HG03280 (cell line): ENCODE results near the gene FAM118B.
"Not testable (repeated sequence)": the region's sequence is repeated elsewhere in the genome, so short reads cannot be mapped to it uniquely, and the experiment has no call there.

Experiments
- ATAC-seq: cut with Tn5 transposase; IDR thresholded peaks from one replicate; pipeline ENCODE4 v1.9.1; 2021; ENCODE audit warnings: mild to moderate bottlenecking, moderate library complexity; ENCODE audit not compliant: unreplicated experiment

FAM118B gene

DNA sequence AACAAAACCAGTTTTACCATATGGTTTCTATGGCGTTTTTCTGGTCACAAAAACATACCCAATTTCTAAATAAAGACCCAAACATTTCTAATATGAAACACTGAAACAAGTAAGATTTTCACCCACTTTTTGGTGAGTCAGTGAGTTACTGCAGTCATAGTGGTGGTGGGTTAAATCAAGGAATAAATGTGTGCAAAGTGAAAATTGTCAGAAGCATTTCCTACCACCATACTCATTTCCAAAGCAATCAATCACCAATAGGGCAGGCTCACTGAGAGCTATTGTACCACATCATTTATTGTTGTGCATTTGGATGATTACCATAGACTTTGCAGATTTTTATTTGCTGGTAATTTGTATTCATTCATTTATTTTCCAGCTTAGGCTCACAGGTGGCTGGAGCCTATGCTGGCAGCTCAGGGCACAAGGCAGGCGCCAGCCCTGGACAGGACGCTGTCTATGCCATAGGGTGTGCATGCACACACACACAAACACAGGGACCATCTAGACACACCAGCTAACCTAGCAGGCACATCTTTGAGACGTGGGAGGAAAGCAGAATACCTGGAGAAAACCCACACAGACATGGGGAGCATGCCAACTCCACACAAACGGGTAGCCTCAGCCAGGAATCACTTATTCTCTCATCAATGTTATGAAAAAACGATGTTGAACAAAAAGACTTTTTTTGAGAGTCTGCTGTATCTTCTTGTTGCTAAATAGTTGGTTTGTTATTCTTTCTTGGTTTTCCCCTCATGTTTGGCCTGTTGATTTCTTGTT is 5.1 kb downstream of the FAM118B start:
- ATAC-seq, result no peak

DNA sequence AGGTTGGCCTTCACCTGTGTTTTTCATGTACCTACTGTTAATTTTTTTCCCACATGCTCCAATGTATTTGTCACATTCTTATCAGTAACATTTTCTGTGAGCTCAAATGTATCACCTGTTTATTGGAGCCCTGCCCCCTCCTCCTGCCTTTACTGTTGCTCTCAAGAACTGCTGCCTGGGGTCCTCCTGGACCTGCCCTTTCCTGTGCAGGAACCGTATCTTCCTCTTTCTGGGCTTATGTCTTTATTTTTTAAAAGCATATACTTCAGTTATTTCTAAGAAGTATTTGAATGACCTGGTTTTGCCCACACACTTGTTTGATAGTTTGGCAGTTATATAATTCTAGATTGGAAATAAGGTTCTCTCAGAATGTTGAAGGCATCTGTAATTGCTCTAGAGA is 5.9 kb downstream of the FAM118B start:
- no peak for ATAC-seq

DNA sequence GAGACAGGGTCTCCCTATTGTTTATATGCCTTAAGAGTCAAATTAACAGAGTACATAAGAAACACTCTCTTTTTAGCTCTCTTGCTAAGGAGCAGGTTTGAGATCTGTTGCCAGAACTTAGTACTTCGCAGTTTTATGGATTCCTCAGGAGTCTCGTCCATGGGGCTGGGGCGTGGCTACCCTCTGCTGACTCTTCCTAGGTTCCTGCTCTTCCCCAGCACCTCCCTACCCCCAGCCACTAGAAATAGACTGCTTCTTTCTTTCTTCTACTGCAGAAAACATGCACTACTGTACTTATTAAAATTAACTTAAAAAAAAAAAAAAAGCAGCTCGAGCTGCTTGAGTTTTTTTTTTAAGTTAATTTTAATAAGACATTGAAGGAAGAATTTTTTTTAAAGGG is 8.0 kb downstream of the FAM118B start:
- ATAC-seq, result no peak

DNA sequence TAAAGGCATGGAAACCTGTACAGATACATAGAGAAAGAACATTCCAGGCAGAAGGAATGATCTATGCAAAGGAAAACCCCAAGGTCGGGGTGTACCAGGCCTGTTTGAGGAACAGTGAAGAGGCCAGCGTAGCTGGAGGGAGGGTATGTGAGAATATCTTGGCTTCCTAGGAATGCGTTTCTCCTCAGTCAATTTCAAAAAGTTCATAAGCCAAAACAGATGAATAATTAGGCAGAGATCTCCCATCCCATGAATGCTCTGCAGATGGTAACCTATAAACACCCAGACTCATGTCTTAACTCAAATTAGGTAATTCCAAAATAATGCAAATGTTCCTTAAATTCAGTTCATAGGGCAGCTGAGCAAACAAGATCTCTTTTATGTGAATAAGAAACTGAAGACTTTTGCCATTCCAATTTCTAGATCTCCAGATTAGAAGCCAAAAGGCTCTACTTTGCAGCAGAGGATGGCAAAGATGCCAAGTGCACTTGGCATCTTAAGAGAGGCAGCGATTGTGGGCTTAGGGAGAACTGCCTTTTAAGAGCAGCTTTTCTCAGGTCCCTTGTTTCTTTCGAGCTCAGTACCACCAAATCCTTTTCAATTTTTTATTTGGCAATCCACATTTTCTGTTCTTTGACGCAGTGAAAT is 13.2 kb downstream of the FAM118B start:
- ATAC-seq, result no peak

DNA sequence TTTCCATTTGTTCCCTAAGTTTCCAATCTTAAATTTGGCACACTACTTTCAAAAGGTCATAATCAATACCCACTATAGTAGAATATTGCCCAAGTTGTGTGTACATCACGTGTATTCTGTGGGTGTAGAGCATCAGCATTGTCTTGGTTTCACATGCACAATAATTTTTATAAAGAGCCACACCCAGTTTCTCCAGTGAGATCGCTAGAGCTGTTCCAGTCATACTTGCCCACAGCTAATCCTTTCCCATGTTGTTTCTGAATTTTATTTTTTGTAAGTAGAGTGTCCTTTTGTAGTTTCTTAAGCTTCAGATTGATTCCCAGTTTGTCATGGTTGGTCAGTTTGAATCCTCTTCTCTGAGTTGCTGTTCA is 13.7 kb downstream of the FAM118B start:
- ATAC-seq, result no peak

DNA sequence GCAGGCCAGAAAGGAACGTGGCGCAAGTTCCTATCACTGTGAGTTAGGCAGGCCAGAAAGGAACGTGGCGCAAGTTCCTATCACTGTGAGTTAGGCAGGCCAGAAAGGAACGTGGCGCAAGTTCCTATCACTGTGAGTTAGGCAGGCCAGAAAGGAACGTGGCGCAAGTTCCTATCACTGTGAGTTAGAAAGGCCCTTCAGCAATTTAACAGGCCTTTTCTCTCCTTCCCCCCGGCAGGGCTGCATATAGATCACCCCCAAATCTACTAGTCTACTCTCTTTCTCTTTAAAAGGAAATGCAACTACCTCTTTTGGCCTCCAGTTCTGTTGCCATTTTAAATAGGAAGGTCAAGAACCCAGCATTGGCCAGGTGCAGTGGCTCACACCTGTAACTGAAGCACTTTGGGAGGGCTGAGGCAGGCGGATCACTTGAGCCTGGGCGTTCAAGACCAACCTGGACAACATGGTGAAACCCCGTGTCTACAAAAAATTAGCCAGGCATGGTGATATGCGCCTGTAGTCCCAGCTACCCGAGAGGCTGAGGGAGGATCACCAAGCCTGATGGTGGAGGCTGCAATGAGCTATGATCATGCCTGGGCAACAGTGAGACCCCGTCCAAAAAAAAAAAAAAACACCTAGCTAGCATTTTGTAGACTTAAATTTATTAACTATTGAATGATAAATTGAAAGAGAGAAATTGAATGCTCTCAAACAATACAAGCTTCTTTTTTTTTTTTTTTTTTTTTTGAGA is 14.9 kb downstream of the FAM118B start:
- no peak for ATAC-seq

DNA sequence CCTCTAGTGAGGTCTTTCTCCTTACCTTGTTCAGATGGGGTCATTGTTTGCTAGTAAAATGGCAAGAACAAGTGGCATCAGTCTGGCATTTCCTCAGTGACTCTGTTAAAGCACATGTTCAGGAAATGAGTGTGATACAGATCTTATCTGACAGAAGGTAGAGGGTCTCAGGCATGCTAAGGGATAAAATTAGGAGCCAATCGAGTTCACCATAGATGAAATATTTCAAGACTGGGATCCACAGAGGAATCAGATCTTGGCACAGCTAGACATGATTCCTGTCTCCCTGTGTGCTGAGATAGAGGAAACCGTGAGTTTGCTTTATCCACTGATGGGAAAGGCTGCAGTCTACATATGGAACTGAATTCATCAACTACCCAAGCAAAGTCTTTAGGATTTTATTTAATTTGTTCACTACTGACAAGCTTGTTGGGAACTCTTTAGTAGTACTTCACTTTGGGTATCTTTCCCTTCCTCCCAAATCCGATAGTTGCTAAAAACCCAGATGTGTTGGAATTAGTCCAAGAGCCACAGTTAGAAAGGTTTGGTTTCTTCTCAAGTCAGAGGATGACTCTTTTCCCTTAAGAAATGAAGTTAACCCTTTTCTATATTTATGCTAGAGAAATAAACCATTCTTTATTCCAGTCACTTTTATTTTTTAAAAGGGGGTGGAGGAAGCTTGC is 18.4 kb downstream of the FAM118B start:
- no peak for ATAC-seq

DNA sequence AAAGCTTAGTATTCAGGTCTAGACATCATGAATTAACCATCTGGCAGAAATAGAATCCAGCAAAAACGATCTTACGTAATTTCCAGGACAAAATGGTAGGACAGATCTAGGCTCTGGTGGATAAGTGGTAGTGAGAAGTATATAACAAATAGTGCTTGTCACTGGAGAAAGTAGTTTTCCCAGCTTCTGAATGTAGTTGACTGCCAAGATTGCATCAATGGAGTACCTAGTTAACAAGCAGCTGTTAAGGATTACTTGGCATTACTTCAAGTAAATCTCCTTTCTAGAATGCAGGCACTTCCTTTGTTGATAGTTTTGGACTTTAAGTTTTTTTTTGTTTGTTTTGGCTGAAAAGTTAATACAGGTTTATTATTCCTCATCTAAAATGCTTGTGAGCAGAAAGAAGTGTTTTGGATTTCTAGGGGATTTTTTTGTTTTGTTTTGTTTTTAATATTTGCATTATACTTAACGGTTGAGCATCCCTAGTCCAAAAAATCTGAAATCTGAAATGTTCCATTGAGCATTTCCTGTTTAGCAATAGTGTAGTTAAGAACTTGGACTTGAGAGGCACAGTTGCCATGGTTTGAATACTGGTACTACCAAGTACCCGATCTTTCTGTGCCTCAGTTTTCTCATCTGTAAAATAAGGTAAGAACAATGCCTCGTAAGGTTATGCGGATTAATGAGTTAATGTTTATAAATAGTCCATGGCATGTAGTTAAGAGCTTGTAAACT is 20.3 kb downstream of the FAM118B start:
- no peak for ATAC-seq

DNA sequence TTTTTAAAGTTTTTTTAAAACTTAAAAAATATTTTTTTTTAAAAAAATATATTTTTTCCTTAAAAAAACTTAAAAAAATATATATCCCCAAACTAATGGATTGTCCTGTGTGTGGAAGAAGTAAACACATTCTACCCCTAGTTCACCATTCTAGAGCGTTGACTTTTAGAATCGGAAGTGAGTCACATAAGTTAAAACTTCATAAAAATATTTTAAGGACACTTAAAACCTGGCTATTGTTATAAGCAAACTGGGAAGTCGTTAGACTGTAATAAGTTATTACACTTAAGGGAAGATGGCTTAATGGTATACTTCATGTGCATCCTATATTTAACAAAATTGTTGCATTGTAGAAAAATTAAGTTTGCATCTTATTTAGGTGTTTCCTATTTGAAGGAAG is 21.1 kb downstream of the FAM118B start:
- ATAC-seq, result no peak

DNA sequence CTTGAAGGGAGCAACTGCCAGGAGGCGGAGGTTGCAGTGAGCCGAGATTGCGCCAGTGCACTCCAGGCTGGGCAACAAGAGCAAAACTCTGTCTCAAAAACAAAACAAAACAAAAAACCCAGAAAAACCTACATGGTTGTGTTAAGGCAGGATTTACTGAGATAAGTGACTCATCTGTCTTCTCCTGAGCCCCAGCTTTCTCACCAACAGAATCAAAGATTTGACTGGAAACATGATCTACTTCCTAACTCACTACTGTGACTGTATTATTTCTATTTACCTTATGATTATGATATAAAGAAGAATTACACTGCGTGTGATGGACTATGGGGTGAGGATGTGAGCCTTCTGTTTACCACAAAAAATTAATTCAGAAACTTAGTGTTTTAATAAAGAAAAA is 21.8 kb downstream of the FAM118B start:
- no peak for ATAC-seq

DNA sequence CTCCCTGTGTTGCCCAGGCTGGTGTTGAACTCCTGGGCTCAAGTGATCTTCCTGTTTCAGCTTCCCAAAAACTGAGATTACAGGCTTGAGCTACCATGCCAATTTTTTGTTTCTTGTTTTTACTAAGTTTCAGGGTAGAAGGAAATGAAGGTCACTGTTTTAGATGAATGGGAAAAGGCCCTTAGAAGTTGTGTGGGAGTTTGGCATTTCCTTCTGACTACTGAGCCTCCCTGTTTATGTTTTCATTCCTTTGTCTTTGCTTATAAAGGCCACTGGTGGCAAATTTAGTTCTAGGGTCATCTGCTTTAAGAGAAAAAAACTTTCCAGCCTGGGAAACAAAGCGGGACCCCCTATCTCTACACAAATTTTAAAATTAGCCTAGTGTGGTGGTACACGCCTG is 35.1 kb downstream of the FAM118B start:
- no peak for ATAC-seq

DNA sequence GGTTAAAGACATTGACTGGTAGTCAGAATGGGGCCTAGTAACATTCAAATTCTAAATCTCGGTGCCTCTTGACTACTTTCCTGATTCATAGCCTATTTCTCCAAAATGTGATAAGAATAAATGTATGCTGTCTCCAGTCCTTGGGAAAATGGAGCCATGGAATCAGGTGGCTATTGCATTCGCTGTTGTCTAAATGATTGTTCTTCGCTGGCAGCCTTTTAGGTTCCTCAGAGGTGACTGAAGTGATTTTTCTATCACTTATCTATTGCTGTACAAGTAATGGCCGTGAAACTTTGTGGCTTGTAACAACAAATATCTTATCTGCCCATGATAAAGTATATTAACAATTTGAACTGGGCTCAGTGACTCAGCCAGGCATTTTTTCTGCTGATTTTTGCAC is 41.7 kb downstream of the FAM118B start:
- ATAC-seq, result no peak

DNA sequence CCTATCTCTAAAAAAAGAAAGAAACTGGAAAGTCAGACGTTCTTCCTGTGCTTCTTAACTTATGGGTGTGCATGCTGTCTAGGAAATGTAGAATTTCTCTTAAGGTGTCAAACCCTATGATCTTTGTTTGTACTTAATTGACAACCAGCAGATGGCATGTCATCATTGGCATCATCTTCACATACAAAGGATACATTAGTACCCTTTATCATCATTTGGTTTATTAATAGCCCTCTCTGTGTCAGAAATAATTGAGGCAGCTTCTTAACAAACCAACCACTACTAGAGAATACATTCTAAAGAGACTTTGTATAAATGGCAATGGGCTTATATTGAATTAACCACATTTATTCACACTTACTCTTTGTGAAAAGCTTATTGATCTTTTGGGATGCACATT is 43.2 kb downstream of the FAM118B start:
- ATAC-seq, result no peak

DNA sequence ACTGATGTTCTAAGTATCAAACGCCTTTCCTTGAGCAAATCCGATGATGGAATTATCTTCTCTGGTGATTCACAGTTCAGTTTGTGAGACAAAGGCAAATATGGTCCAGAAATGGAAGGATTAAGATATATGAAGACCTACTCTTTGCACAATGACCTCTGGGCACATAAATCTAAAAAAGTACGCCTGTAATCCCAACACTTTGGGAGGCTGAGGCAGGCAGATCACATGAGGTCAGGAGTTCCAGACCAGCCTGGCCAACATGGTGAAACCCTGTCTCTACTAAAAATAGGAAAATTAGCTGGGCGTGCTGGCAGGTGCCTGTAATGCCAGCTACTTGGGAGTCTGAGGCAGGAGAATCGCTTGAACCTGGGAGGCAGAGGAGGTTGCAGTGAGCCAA is 43.9 kb downstream of the FAM118B start:
- ATAC-seq, result not testable (repeated sequence)

DNA sequence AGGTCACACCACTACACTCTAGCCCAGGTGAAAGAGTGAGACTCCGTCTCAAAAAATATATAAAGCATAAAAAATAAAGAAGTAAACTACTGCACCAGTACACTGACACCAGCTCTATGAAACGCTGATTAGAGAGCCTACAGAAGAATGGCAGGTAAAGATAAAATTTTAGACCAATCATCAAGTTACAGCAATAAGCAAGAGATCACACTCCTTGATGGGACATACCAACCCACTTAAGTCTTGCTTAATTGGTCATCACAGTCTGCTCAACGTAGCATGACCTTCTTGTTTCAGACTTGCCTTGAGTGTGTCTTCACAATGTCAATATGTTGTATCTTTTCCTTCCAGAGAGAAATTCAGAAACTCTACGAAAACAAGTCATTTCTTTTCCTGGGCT is 44.6 kb downstream of the FAM118B start:
- ATAC-seq, result no peak

DNA sequence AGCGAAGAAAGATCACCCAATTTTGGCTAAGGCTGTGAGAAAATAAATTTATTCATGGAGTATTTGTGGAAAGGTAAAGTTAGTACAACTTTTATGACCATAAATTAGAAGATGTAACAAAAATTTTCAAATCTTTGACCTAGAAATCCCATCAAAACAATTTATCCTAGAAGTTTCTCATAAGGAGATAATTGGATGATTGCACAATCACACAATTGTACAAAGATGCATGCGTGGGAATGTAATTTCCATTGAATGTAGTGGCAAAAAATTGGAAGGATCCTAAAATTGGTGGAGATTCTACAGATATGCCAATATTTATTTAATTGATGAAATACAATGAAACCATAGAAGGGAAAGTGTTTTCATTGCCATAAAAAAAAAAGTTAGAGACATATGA is 45.6 kb downstream of the FAM118B start:
- ATAC-seq, result no peak

DNA sequence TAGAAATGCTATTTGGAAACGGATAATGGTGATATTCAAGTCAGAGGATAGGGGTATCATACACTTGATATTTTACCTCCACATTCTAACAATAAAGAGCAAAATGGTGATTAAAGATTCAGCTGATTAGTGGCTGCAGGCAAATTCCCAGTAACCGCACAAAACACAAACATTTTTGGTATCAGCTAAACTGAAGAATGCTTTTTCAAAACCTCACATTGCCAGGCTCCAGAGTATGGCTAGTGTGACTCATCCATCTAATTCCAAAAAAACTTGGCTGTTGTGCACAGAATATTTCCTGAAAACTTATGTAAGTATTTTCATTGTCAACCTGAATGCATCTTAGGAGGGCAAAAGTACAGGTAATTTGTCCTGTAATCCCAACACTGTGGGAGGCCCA is 46.2 kb downstream of the FAM118B start:
- ATAC-seq, result no peak

DNA sequence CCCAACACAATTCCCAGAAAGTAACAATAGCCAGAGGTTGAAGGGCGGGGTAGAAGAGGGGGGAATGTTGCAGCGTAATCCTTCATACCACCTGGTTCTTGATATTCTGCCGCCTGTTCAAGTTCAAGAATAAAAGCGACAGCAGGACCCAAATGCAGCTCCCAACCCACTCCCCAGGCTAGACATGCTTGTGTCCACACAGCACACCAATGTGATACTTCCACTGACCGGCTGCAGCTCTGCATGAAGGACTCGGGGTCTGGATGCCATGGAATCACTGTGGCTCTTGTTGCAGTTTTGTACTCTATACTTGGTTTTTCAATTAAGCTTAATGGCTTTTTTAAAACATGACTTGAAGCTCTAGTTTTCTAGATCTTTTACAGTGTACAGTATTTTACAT is 50.6 kb downstream of the FAM118B start:
- no peak for ATAC-seq

DNA sequence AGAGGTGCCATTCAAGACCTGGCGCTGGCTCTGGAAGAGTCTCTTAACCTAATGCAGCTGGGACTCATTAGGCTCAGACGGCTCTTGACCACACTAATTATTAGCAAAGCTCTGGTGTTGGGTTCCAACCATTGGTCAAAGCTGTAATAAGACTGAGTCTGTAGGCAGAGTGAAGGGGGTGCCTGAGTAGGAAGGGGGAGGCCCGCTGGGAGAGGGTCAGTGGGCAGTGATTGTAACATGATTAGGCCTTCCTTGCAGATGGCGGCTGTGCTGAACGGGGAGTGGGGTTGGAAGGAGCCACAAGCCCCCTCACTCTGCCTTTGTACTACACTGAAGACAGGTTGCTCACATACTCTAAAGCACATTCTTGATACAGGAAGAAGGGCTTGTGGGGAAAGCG is 51.9 kb downstream of the FAM118B start:
- ATAC-seq, result no peak

DNA sequence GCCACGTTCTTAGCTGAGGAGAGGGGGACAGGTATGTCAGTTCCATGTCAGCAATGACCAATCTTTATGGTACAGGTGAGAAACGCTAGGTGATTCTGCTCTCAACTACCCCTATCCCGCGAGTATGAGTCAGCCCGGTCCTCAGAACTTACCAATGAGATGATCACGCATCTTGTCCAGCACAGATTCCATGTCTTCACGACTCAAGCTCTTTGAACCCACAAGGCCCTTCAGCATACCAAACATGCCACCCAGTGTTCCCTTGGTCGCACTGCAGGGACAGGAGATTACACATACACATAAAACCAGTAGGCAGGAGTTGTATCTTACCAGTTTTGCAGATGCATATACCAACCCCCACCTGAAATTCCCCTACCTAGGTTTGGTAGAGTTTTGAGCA is 54.2 kb downstream of the FAM118B start:
- ATAC-seq, result no peak

DNA sequence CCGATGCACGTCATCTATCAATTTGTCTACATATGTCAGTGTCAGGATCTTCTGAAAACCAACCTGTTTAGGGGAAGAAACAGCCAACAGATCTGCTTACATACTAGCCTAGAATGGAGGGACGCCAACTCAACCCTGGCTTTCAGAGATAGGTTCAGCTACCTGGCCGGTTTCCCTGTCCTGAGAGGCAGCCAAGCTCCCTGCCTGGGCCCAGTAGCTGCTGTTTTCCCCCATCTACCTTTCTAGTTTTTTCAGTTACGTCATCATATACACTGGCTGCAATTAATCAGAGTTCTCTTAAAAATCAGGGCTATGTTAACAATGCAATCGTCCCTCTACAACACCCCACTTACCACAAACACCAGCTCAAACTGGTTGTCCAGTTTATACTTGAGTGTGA is 56.1 kb downstream of the FAM118B start:
- ATAC-seq, result no peak
